NCI-H2171 treated with DMSO at 0.1 percent for 48 hours (cell line): ENCODE measurements around the gene TP63.

ENCODE experiments used
- DNase-seq: peaks from one replicate; lab custom pipeline; 2025; lab: John Stamatoyannopoulos, UW

TP63 gene

GRCh38 chr3:189684317-189684716, 53.1 kb downstream of the TP63 start:
- no peak for DNase-seq

- DNase-seq: peak; percentile 42
These were observed 54.1 kb downstream of the TP63 start for GRCh38 chr3:189685291-189685690.

- DNase-seq: no peak
These were observed 54.7 kb downstream of the TP63 start for GRCh38 chr3:189685860-189686259.

GRCh38 chr3:189687475-189687874, 56.3 kb downstream of the TP63 start:
- no peak for DNase-seq

- peak; percentile 73 for DNase-seq
These were observed 57.1 kb downstream of the TP63 start for GRCh38 chr3:189688262-189688661.

- no peak for DNase-seq
These were observed 58.4 kb downstream of the TP63 start for GRCh38 chr3:189689625-189690024.

GRCh38 chr3:189690237-189690636, 59.0 kb downstream of the TP63 start:
- peak; percentile 60 for DNase-seq

GRCh38 chr3:189690672-189691071, 59.5 kb downstream of the TP63 start:
- no peak for DNase-seq

GRCh38 chr3:189695400-189695799, 64.2 kb downstream of the TP63 start:
- no peak for DNase-seq

- no peak for DNase-seq
These were observed 67.6 kb downstream of the TP63 start for GRCh38 chr3:189698811-189699210.

- no peak for DNase-seq
These were observed 68.7 kb downstream of the TP63 start for GRCh38 chr3:189699885-189700284.

- no peak for DNase-seq
These were observed 71.0 kb downstream of the TP63 start for GRCh38 chr3:189702066-189702646.

- no peak for DNase-seq
These were observed 72.7 kb downstream of the TP63 start for GRCh38 chr3:189703865-189704264.

GRCh38 chr3:189708375-189708774, 77.2 kb downstream of the TP63 start:
- DNase-seq: no peak

GRCh38 chr3:189710620-189711402, 79.6 kb downstream of the TP63 start:
- peak; percentile 47 for DNase-seq

- no peak for DNase-seq
These were observed 81.8 kb downstream of the TP63 start for GRCh38 chr3:189712906-189713483.

- DNase-seq: no peak
These were observed 84.1 kb downstream of the TP63 start for GRCh38 chr3:189714991-189715961.

GRCh38 chr3:189718215-189718614, 87.0 kb downstream of the TP63 start:
- no peak for DNase-seq

- no peak for DNase-seq
These were observed 89.7 kb downstream of the TP63 start for GRCh38 chr3:189720736-189721417.

- DNase-seq: no peak
These were observed 90.9 kb downstream of the TP63 start for GRCh38 chr3:189721873-189722665.

- DNase-seq: peak; percentile 65
These were observed 93.2 kb downstream of the TP63 start for GRCh38 chr3:189724356-189724755.
